Embryonic facial prominence (tissue), 1 donor: ENCODE measurements around the gene TENT5C.

Experiments
- DNase-seq: peaks from one replicate; pipeline ENCODE4 v3.0.0-alpha.2; 2016; ENCODE audit errors: extremely low spot score

TENT5C gene

GRCh38 chr1:117592155-117592554, 13.7 kb upstream of the TENT5C start:
- DNase-seq = no peak

GRCh38 chr1:117594261-117594990, 11.4 kb upstream of the TENT5C start:
- DNase-seq = no peak

GRCh38 chr1:117596023-117596720, 9.7 kb upstream of the TENT5C start:
- no peak for DNase-seq

GRCh38 chr1:117598489-117598888, 7.4 kb upstream of the TENT5C start:
- DNase-seq = no peak

- DNase-seq = no peak
These were observed 6.3 kb upstream of the TENT5C start for GRCh38 chr1:117599286-117600221.

GRCh38 chr1:117600325-117600943, 5.4 kb upstream of the TENT5C start:
- DNase-seq = no peak

- no peak for DNase-seq
These were observed 4.9 kb upstream of the TENT5C start for GRCh38 chr1:117600966-117601365.

GRCh38 chr1:117602862-117603261, 3.0 kb upstream of the TENT5C start:
- no peak for DNase-seq

- no peak for DNase-seq
These were observed 579 bp upstream of the TENT5C start for GRCh38 chr1:117605164-117605773.

GRCh38 chr1:117606649-117607430, 992 bp downstream of the TENT5C start:
- DNase-seq = no peak

- no peak for DNase-seq
These were observed 1.6 kb downstream of the TENT5C start for GRCh38 chr1:117607471-117607870.

- DNase-seq = no peak
These were observed 2.3 kb downstream of the TENT5C start for GRCh38 chr1:117608115-117608615.

GRCh38 chr1:117608758-117609157, 2.9 kb downstream of the TENT5C start:
- DNase-seq = no peak

- DNase-seq = no peak
These were observed 3.6 kb downstream of the TENT5C start for GRCh38 chr1:117609471-117609911.

GRCh38 chr1:117610036-117610435, 4.2 kb downstream of the TENT5C start:
- no peak for DNase-seq

GRCh38 chr1:117611121-117611601, 5.3 kb downstream of the TENT5C start:
- DNase-seq = no peak

- no peak for DNase-seq
These were observed 6.1 kb downstream of the TENT5C start for GRCh38 chr1:117611894-117612483.

- no peak for DNase-seq
These were observed 6.8 kb downstream of the TENT5C start for GRCh38 chr1:117612517-117613248.
